GM21360 (cell line): ENCODE results near the gene KCNA2.
A peak's percentile ranks its signal among the peaks of the same experiment; 100 is the strongest.

Source experiments
- ATAC-seq: cut with Tn5 transposase; IDR thresholded peaks from one replicate; pipeline ENCODE4 v1.9.1; 2021; ENCODE audit warnings: mild to moderate bottlenecking, moderate library complexity; ENCODE audit not compliant: unreplicated experiment

KCNA2 gene

DNA sequence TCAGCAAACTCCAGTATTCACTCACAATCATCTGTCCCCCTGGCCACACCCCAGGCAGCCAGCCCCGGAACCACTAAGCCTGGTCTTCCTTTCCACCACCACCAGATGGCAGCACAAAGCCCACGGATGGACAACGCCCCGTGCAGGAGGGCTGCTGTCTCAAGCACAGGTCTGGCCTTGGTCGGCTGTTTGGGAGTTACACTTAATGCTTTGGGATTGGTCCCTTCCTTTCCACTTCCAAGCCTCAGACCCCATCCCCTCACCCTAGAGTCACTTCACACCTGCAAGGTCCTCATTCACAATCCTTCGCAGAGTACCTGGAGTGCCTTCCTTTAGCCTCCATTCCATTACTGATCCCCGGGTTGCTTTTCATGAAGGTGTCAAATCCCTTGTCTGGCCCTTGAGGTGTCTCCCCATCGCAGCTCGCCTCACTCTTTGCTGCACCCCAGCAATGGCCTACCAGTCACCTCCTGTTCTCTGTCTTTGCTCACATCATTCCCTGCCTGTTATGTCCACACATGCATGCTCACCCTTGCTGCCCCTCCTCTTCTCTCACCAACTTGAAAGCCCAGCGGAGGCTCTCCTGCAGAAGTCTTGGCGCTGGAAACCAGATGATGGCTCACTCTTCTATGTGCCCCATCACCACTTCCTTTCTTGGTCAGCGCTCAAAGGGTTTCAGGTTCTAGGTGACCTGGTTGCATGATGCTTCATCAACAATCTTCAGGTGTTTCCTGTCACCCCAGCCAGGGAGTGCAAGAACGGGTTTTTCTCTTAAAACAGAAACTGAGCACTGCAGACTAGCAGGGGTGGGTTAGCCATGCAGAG lies 24.9 kb upstream of the KCNA2 start:
- peak; percentile 42 for ATAC-seq

DNA sequence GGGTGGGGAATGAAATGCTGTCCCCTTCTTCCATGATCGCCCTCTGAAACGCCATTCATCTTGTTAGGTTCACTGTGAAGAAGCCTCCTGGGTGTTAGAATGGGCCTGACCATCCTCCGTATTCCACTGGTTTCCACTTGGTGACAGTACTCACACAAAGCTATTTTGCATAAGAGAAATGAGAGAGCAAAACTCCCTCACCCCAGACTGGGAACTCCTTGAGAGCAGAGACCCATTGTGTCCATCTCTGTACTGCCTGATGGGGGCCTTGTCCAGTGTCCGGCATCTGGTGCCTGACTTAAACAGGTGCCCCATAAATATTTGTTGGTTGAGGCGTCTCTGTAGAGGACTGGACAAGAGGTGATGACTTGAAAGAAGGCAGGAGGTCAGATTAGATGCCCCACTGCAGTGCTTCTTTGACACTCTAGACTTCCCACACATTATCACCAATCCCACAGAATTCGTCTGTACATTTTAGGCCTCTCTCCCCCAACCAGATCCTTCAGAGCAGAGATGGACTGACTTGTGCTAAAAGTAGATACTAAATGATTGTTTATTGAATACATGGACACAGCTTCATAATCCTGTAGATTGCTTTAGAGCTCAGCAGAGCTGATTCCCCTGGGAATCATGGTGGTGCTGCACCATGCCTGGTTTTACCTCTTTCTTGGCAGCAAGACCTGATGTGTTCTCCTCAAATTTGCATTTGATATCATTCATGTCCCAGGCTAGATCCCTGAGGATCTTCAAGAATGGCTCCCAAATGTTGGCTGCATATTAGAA lies 22.4 kb upstream of the KCNA2 start:
- no peak for ATAC-seq

GRCh38 chr1:110627764-110628163 lies 21.6 kb upstream of the KCNA2 start:
- no peak for ATAC-seq

GRCh38 chr1:110626889-110627288 lies 20.7 kb upstream of the KCNA2 start:
- ATAC-seq, result no peak

- no peak for ATAC-seq
Observed at GRCh38 chr1:110620686-110621085, 14.5 kb upstream of the KCNA2 start.

DNA sequence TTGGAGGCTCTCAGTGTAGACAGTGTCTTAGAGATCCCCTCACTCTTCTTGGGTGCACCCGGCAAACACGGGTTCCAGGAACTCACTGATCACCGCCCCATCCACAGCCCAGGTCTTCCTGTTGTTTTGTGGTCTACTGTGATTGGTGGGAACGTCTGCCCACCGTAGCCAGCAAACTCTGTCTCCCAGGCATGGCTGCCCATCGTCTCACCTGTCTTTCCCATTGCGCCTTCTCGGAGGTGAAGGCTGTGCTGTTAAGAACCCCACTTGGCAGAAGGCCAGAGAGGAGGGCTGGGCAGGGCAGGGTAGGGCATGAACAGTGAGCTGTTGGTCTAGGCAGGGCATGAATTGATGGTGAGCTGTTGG lies 14.1 kb upstream of the KCNA2 start:
- no peak for ATAC-seq

GRCh38 chr1:110619412-110620249 lies 13.5 kb upstream of the KCNA2 start:
- peak; percentile 68 for ATAC-seq

DNA sequence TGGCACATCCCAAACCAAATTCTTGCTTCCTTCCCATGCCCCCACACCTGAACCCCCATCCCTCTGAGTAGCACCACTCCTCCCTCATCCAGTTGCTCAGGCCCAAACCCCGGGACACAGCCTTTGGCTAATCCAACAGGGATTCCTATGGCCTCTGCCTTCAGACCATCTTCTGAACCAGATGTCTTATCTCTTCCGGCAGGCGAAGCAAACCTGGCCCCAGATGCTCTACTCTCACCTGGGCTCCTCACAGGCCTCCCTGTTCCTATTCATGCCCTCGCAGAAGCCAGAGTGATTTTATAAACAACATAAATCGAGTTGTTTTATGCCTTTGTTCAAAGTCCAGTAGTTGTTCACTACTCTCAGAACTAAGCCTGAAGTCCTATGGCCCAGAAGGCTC lies 12.5 kb upstream of the KCNA2 start:
- ATAC-seq, result no peak

DNA sequence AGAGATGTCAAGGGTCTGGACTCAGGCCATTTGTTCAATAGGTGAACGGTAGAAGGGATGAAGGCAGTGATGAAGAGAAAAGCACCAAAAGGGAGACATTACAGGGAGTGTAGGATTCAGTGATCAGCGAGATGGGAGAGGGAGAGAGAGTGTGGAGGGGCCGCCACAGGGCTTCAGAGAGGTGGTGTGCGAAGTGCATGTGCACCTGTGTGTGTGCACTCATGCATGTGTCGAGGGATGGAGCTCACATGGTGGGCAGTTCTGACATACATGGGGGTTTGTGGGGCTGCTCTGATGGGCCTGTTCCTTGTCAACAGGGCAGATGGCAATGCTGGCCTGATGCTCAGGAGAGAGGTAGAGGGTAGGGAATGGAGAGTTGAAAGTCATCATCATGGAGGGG lies 11.4 kb upstream of the KCNA2 start:
- no peak for ATAC-seq

DNA sequence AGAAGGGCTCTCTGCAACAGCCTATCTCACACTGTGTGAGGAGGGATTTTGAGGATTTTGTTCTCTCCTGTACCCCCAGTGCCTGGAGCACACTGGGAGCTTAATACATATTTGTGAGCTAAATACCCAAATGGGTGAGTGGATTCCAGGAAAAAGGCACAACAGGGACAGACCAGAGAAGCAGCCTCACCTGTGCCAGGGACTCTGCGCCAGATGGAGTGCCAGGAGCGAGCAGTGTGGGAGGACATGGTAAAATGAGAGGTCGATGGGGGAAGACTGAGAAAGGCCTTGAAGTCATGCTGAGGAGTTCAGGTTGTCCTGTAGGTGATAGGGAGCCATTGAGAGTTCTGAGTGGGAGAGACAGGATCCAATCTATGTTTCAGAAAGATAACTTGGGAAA lies 11.0 kb upstream of the KCNA2 start:
- no peak for ATAC-seq

GRCh38 chr1:110616587-110616986 lies 10.4 kb upstream of the KCNA2 start:
- no peak for ATAC-seq

DNA sequence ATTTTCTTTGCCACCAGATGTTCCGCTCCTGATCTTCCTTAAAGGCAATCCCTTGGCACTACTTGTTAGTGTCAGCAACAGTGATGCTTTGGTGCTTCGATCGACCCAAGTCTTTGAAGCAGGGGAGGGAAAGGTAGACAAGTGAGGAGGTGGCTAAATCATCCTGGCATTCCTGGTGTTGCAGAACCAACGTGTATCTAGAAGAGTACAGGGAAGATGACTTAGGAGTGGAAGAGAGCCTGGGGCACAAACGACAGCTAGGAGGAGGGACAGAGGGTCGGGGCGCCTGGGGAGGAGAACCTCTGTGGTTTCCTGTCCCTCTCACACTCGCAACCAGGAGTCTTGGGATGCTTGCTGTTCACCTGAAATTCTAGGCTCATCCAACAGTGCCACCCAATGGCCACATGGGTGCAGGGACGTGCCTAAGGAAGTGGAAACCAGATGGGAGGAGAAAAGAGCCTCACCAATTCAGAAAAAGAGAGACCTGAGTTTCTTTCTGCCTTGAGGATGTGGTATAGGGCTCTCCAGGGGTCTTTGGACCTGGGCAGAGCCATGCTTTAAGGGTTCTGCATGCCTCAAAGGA lies 9.5 kb upstream of the KCNA2 start:
- ATAC-seq, result no peak

GRCh38 chr1:110612060-110612745 lies 6.0 kb upstream of the KCNA2 start:
- no peak for ATAC-seq

DNA sequence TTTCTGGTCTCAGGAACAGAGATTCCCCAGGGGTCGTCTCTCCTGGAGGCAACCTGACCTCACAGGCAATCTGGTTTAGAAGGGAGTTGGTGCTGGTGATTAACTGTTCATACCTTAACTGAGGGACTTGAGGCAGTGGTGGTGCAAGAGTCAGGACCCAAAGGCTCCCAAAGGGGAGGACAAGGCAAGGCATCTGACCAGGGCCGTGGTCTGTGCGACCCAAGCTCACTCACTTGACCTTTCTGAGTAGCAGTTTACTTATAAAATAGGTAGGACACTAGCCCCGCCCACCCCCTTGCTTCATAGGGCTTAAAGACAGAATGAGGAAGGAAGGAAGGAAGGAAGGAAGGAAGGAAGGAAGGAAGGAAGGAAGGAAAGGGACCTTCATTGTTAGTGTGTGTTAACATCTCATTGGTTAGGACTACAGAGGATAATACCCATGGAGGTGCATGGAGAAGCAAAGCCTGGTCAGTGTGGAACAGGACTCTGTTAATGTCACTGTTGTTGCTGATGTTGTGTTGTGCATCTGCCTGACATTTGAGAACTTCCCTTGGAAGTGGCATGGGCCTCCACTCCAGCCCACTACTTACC lies 4.6 kb upstream of the KCNA2 start:
- no peak for ATAC-seq

DNA sequence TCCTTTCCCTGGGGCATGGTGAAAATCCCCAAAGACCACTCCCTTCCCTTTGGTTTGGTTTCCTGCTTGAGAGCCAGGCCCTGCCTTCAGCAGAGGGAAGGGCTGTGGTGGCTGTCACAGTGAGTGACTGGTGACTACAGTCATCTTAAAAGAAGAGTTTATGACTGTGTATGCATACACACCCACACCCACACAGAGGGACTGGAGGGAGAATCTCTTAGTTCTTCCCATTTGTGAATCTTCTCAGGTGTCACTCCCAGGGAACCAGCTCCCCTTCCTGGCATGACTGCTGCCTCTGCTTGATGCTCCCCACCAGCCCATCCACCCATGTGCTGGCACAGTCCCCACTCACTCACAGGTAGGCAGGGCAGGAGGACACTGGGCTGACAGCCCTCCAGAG lies 3.9 kb upstream of the KCNA2 start:
- no peak for ATAC-seq

GRCh38 chr1:110608247-110608646 lies 2.1 kb upstream of the KCNA2 start:
- no peak for ATAC-seq

GRCh38 chr1:110607536-110608230 lies 1.5 kb upstream of the KCNA2 start:
- no peak for ATAC-seq

- ATAC-seq, result no peak
Observed at GRCh38 chr1:110606657-110607535, 738 bp upstream of the KCNA2 start.

DNA sequence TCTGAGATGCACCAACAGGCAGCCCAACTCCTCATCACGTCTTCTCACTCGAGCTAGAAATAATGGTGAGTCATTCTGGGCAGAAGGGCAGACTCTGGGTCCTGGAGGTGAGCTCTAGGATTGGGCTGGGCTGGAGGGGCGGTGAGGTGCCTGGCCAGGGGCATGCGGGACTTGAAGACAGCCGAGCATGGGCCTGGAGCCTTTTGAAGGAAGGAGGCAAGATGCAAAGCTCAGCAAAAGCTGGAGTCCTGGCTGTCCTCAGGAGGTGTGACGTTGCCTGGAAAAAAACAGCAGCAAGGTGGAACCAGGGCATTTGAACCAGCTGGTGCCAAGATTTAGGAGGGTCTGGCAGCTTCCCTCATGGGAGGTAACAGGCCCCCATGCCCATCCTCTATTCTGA lies 712 bp downstream of the KCNA2 start:
- ATAC-seq, result no peak
